HepG2 (cell line): ENCODE results near the gene CHCHD5. TPM values are rescaled to one million over a fixed set of nuclear protein-coding genes. Genes with fewer than 3 reads are reported as not detected.

Experiments
- ARID2 ChIP-seq: sonication (generic); formaldehyde crosslinking; IDR thresholded peaks from 2 replicates; pipeline ENCODE4 v1.8.1; 2022; ENCODE audit warnings: mild to moderate bottlenecking, missing genetic modification reagents, borderline replicate concordance
- ARID5B ChIP-seq: IDR thresholded peaks from 2 replicates; pipeline ENCODE4 v1.4.0; 2020; ENCODE audit warnings: mild to moderate bottlenecking, missing genetic modification reagents
- DBP ChIP-seq: sonication (generic); formaldehyde crosslinking; IDR thresholded peaks from 2 replicates; pipeline ENCODE4 v1.4.0; 2020; ENCODE audit warnings: missing genetic modification reagents; ENCODE audit errors: not compliant biosample characterization
- DRAP1 ChIP-seq: IDR thresholded peaks from 2 replicates; pipeline ENCODE4 v1.6.1; 2016; ENCODE audit warnings: missing genetic modification reagents, missing compliant biosample characterization
- HDAC6 ChIP-seq: fragments of 200-600 bp; sonication (generic); IDR thresholded peaks from 2 replicates; pipeline ENCODE4 v1.7.0; 2017; ENCODE audit warnings: mild to moderate bottlenecking, antibody characterized with exemption, low read length, low read depth
- NFE2L2 ChIP-seq: fragments of 150-350 bp; IDR thresholded peaks from 2 replicates; pipeline ENCODE4 v1.6.1; 2014; ENCODE audit warnings: low read length
- NR2F6 ChIP-seq, 2 experiments: IDR thresholded peaks; 2 replicates each; pipeline ENCODE4 v1.6.1; 2016; ENCODE audit warnings: antibody characterized with exemption in 1 of 2, mild to moderate bottlenecking in 1 of 2
- POGK ChIP-seq: sonication (generic); formaldehyde crosslinking; conservative IDR thresholded peaks from 2 replicates; pipeline ENCODE4 v1.8.0; 2022; ENCODE audit warnings: mild to moderate bottlenecking, moderate library complexity, missing genetic modification reagents
- SP2 ChIP-seq: sonication (generic); formaldehyde crosslinking; IDR thresholded peaks from 2 replicates; pipeline ENCODE4 v1.5.1; 2020; ENCODE audit warnings: mild to moderate bottlenecking, missing genetic modification reagents
- TGIF2 ChIP-seq: IDR thresholded peaks from 2 replicates; pipeline ENCODE4 v1.6.1; 2016; ENCODE audit warnings: control low read depth, missing compliant biosample characterization
- THAP9 ChIP-seq: sonication (generic); formaldehyde crosslinking; IDR thresholded peaks from 2 replicates; pipeline ENCODE4; 2020; ENCODE audit warnings: missing genetic modification reagents, mild to moderate bottlenecking, borderline replicate concordance
- WIZ ChIP-seq: sonication (generic); formaldehyde crosslinking; IDR thresholded peaks from 2 replicates; pipeline ENCODE4 v1.5.1; 2020; ENCODE audit warnings: mild to moderate bottlenecking, missing genetic modification reagents
- ZFYVE20 ChIP-seq: sonication (generic); formaldehyde crosslinking; IDR thresholded peaks from 2 replicates; pipeline ENCODE4 v1.8.0; 2023; ENCODE audit warnings: low read depth, mild to moderate bottlenecking, moderate library complexity, missing genetic modification reagents, borderline replicate concordance
- ZKSCAN8 ChIP-seq: IDR thresholded peaks from 2 replicates; pipeline ENCODE4 v1.6.1; 2016; ENCODE audit warnings: borderline replicate concordance, missing genetic modification reagents, missing compliant biosample characterization
- ZNF138 ChIP-seq: sonication (generic); formaldehyde crosslinking; IDR thresholded peaks from 2 replicates; pipeline ENCODE4 v1.5.0; 2020; ENCODE audit warnings: mild to moderate bottlenecking, low read depth, missing genetic modification reagents
- ZNF746 ChIP-seq: sonication (generic); formaldehyde crosslinking; IDR thresholded peaks from 2 replicates; pipeline ENCODE4 v1.8.0; 2022; ENCODE audit warnings: mild to moderate bottlenecking, missing genetic modification reagents
- ZNF83 ChIP-seq: sonication (generic); formaldehyde crosslinking; IDR thresholded peaks from 2 replicates; pipeline ENCODE4 v1.4.0; 2020; ENCODE audit warnings: missing genetic modification reagents, mild to moderate bottlenecking, borderline replicate concordance
- polyA plus RNA-seq, 8 experiments: library from polyadenylated mRNA; depleted of rRNA in 3 of 8; stranded (reverse) in 7 of 8; unstranded in 1 of 8; fragments of >200 nt; fragmentation: Illumina TruSeq in 4 of 8; extraction: Trizol in 4 of 8; gene quantifications; 2 replicates each; pipeline versions ENCODE4 v1.2.1 to v1.2.3, GENCODE V29; 2011 to 2016; ENCODE audit warnings: low read depth in 4 of 8, missing spikeins in 1 of 8, mixed read lengths in 1 of 8; ENCODE audit not compliant: insufficient read depth in 1 of 8
- total RNA-seq, 5 experiments: library from RNA; depleted of rRNA; stranded (reverse); fragments of >200 nt; fragmentation: Illumina TruSeq; extraction: Trizol; gene quantifications; 2 replicates each; pipeline ENCODE4 v1.2.3, GENCODE V29; 2016; ENCODE audit warnings: low read depth in 1 of 5

The CHCHD5 gene
- total and polyA plus RNA-seq, 2 of the 13 experiments (the other 11 are each of a cell fraction or from before 2014, with no cell fraction given) = 19.0 to 23.9 TPM

GRCh38 chr2:112542123-112542983, 42.1 kb upstream of the CHCHD5 start, which contains the start of gene POLR1B (continued):
- TF ChIP-seq THAP9 (CRISPR knock-in tag) (peak; percentile 93), DRAP1 (CRISPR knock-in tag) (peak; percentile 15; the same call in 1 of the 2 replicates), ZNF138 (CRISPR knock-in tag) (peak; percentile 80; the same call in 1 of the 2 replicates), WIZ (CRISPR knock-in tag) (peak; percentile 77; the same call in 1 of the 2 replicates), TGIF2 (CRISPR knock-in tag) (no peak; the same call in none of the 2 replicates), ZKSCAN8 (CRISPR knock-in tag) (peak; percentile 27; the same call in 1 of the 2 replicates), DBP (peak; percentile 82), ZFYVE20 (peak; percentile 98; the same call in 1 of the 2 replicates), ZNF746 (CRISPR knock-in tag) (0 out of 2 replicates have a peak, but pooled peaks have one; percentile 64), ZNF83 (CRISPR knock-in tag) (peak; percentile 75; the same call in 1 of the 2 replicates), HDAC6 (no peak), ARID2 (CRISPR knock-in tag) (peak; percentile 93), SP2 (CRISPR knock-in tag) (no peak; the same call in 1 of the 2 replicates), NFE2L2 (no peak), POGK (CRISPR knock-in tag) (peak; percentile 88; the same call in 1 of the 2 replicates), ARID5B (CRISPR knock-in tag) (peak; percentile 66; the same call in 1 of the 2 replicates), NR2F6 (IDR thresholded peaks at IDR 0.05) (peak; percentile 12), NR2F6 (CRISPR knock-in tag; IDR thresholded peaks at IDR 0.05) (peak; percentile 84)
